GM18867 (cell line): ENCODE measurements around the gene TMPRSS11A.

Source experiments
- ATAC-seq: cut with Tn5 transposase; IDR thresholded peaks from one replicate; pipeline ENCODE4 v1.9.1; 2021; ENCODE audit warnings: mild to moderate bottlenecking, moderate library complexity; ENCODE audit not compliant: unreplicated experiment

Gene TMPRSS11A

DNA sequence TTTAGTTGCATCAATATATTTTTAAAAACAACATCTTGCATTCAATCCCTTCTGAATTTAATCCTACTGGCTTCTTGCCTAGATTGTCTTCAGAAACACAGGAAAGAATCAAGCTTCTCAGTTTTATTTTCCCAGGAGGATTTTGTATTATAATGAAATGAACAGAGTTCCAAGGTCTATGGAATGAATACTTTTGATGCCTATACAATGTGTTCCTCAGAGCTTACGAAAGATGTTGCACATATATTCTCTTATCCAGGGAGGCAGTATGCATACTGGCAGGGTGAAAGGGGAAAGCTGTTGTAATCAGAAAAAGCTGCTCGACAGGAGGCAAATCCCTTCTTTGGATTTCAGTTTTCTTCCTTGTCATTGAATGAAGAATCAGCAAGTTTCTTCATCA lies 88.3 kb downstream of the TMPRSS11A start:
- no peak for ATAC-seq

GRCh38 chr4:67873116-67873515 lies 90.2 kb downstream of the TMPRSS11A start:
- ATAC-seq = no peak

- ATAC-seq = peak; percentile 92
Observed at GRCh38 chr4:67871867-67872266, 91.4 kb downstream of the TMPRSS11A start.

DNA sequence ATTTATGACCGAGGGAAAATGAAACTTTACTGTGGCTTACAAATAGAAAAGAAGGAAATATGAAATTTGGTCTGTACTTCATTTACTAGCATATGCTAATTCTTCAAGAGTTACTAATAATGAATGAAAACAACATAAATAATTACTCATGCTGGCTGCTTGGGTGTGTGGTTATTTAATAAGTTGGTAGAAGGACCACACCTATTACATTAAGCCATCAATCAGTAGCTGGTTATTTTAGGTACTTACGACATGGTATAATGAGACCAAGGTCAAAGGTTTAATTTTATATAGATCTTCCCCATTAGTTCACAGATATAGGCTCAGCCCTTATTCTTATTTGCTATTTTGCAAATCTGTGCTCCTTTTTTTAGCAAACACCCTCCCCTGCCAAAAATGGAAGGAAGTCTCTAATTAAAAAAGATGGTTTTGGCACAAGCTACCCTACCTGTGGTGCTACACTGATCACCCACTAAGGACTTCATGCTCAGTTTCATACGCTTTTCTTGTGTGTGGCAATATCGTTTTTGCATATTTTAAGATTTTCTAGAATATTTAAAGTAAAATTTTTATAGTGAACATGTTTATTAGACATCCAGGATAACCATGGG lies 93.6 kb downstream of the TMPRSS11A start:
- ATAC-seq = no peak

DNA sequence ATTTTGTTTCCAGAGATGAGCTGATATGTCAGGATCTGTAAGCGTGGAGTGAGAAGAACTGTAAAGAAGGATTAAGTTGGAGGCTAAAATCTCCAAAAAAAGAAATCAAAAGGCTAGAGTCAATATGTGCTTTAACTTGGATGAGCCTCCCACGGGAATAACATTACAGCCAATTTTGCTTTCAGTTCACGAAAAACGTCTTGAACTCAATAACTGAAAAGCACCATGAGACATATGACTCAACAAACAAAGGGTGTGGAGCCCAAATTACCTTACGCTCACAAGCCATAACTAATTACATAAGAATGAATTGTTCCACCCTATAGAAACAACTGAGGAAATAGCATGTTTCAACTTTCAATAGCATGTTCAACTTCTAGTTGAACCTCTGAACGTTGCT lies 101.8 kb downstream of the TMPRSS11A start:
- no peak for ATAC-seq
